Measurements from ENCODE around the gene PROM1. TPM values are rescaled to one million over a fixed set of nuclear protein-coding genes. Genes with fewer than 3 reads are reported as not detected.

The PROM1 gene
- total and polyA plus RNA-seq, 2 of the 4 experiments (the other 2 are of a cell fraction), result not detected

- Histone ChIP-seq H3K9me3 (ENCODE audit: control insufficient read depth, insufficient read depth, low read length) (no peaks in the 10 kb centered on the region), H2BK15ac (ENCODE audit: low read depth, low read length) (no peak overlapping the region), H3K4me3 (ENCODE audit: insufficient read depth, low read depth, low read length) (no peak overlapping the region), H3K36me3 (ENCODE audit: control insufficient read depth, insufficient read depth, low read length) (no peaks in the 10 kb centered on the region), H2BK20ac (ENCODE audit: low read depth, low read length) (no peak overlapping the region), H3K9me1 (ENCODE audit: insufficient read depth, low read length) (no peaks in the 10 kb centered on the region; the same call in 1 of the 2 replicates), H3K4ac (ENCODE audit: low read depth, low read length) (no peak overlapping the region), H3K27ac (ENCODE audit: insufficient read depth, low read length) (no peak overlapping the region), H4K91ac (ENCODE audit: insufficient read depth, low read depth, low read length) (no peak overlapping the region), H2BK120ac (ENCODE audit: low read depth, low read length) (no peak overlapping the region), H3K14ac (replicated peaks; ENCODE audit: low read depth, low read length) (no peak overlapping the region), H4K8ac (ENCODE audit: low read depth in 2 of 2, low read length in 2 of 2) (no peak overlapping the region), H2AK5ac (ENCODE audit: low read depth, low read length) (no peak overlapping the region), H3K79me1 (ENCODE audit: low read depth in 1 of 2, low read length in 2 of 2) (no peaks in the 10 kb centered on the region), H4K20me1 (ENCODE audit: insufficient read depth, low read length) (no peaks in the 10 kb centered on the region), H4K5ac (ENCODE audit: low read depth, low read length) (no peak overlapping the region), H3K9ac (ENCODE audit: low read depth, low read length) (no peak overlapping the region), H2AFZ (replicated peaks; ENCODE audit: low read length, poor library complexity) (no peak overlapping the region), H3K4me1 (ENCODE audit: control insufficient read depth, insufficient read depth, low read length) (no peaks in the 10 kb centered on the region), H2BK5ac (ENCODE audit: low read depth, low read length, poor library complexity, severe bottlenecking) (no peak overlapping the region), H3K56ac (ENCODE audit: extremely low read depth, insufficient read depth, low read length) (no peak overlapping the region), H3K4me2 (ENCODE audit: low read depth, low read length) (no peak overlapping the region), H3K23ac (ENCODE audit: low read depth, low read length) (no peak overlapping the region), H3K18ac (ENCODE audit: low read depth, low read length) (no peak overlapping the region), H3K27me3 (ENCODE audit: control insufficient read depth, insufficient read depth, low read length) (peaks cover 33% of the 10 kb centered on the region), H2AK9ac (replicated peaks; ENCODE audit: low read depth, low read length, poor library complexity) (no peak overlapping the region)
- in situ Hi-C loops (cut with MboI; ENCODE audit: low sequenced_read_pairs), result no loop called here
- TF ChIP-seq CTCF (conservative IDR thresholded peaks at IDR 0.05; ENCODE audit: low read depth, low read length) (no peak), SMC3 (IDR thresholded peaks at IDR 0.05; ENCODE audit: low read depth, low read length) (no peak), BHLHE40 (IDR thresholded peaks at IDR 0.05; ENCODE audit: low read depth, low read length) (no peak), USF2 (IDR thresholded peaks at IDR 0.05; ENCODE audit: low read depth, low read length) (no peak), MAZ (IDR thresholded peaks at IDR 0.05; ENCODE audit: borderline replicate concordance, low read depth, low read length) (no peak), CHD1 (IDR thresholded peaks at IDR 0.05; ENCODE audit: low read depth, low read length) (no peak), FOS (IDR thresholded peaks at IDR 0.05; ENCODE audit: low read depth, low read length) (no peak), MAFK (IDR thresholded peaks at IDR 0.05; ENCODE audit: low read depth, low read length) (no peak), RFX5 (IDR thresholded peaks at IDR 0.05; ENCODE audit: low read depth, low read length) (no peak), RAD21 (IDR thresholded peaks at IDR 0.05; ENCODE audit: low read length) (no peak), CEBPB (IDR thresholded peaks at IDR 0.05; ENCODE audit: low read depth, low read length) (no peak)
- TF ChIP-seq, protein P1, sequence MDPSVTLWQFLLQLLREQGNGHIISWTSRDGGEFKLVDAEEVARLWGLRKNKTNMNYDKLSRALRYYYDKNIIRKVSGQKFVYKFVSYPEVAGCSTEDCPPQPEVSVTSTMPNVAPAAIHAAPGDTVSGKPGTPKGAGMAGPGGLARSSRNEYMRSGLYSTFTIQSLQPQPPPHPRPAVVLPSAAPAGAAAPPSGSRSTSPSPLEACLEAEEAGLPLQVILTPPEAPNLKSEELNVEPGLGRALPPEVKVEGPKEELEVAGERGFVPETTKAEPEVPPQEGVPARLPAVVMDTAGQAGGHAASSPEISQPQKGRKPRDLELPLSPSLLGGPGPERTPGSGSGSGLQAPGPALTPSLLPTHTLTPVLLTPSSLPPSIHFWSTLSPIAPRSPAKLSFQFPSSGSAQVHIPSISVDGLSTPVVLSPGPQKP (IDR thresholded peaks at IDR 0.05; ENCODE audit: borderline replicate concordance, low read depth, low read length), result no peak
- intact Hi-C loops (cut with micrococcal nuclease), result no loop called here
- CTCF ChIA-PET, result interaction anchor here (0.5 kb wide), 1 partner anchor 10 kb away, joined by 3 read pairs; no protein-coding TSS in a partner anchor
- BruUV-seq (replicated peaks), result no TSS peak
- no peak; the same call in 1 of the 2 replicates for ATAC-seq (ENCODE audit: low read depth)
- no CpG with 5 or more reads among the region's 8 CpGs for WGBS, 2 experiments (ENCODE audit: extremely low coverage in 2 of 2, insufficient read length in 1 of 2)
- dilution Hi-C loops (cut with HindIII; ENCODE audit: low sequenced_read_pairs, unreplicated experiment), result no loop called here
- POLR2A ChIA-PET (ENCODE audit: unreplicated experiment), result no interaction called here
- no peak for DNase-seq
These were observed 145.6 kb downstream of the PROM1 start for GRCh38 chr4:15938182-15938581.
